ENCODE measurements around the gene CCDC14. TPM values are rescaled to one million over a fixed set of nuclear protein-coding genes. Genes with fewer than 3 reads are reported as not detected.

CCDC14 gene
- total and polyA plus RNA-seq, 7 experiments from 2014 or later, result 5.3 to 48.1 (median 32.0) TPM

- no peaks in the 10 kb centered on the region for H3K36me3 ChIP-seq (ENCODE audit: control insufficient read depth in 2 of 3, insufficient read depth in 3 of 3, low read length in 3 of 3)
- no peaks in the 10 kb centered on the region for H3K27me3 ChIP-seq (ENCODE audit: control insufficient read depth in 2 of 2, insufficient read depth in 2 of 2, low read length in 2 of 2)
- no peaks in the 10 kb centered on the region for H3K36me3 Mint-ChIP-seq
- peaks cover 0 to 7% (median 0%) of the 10 kb centered on the region in 11 donors for H3K9me3 Mint-ChIP-seq
- peaks cover 50 to 56% (median 55%) of the 10 kb centered on the region in 5 donors for H3K27me3 Mint-ChIP-seq
- intact Hi-C loops (cut with micrococcal nuclease), result loop anchor here in 1 of 2 donors (2.0 kb wide), 1 partner anchor 77 kb away; the partner anchor contains the start of gene CCDC14
- DNase-seq (no peak), ATAC-seq (no peak)
- H3K27ac ChIP-seq (ENCODE audit: low read depth, low read length), result no peak overlapping the region
- CTCF ChIA-PET, result no interaction called here
- peaks cover 5 to 18% (median 14%) of the 10 kb centered on the region in 7 donors for H3K4me1 Mint-ChIP-seq
- no peaks in the 10 kb centered on the region for H3K4me1 ChIP-seq (ENCODE audit: control insufficient read depth in 2 of 2, insufficient read depth in 2 of 2, low read length in 2 of 2)
- peak overlapping the region; percentile 3 to 72 (median 36) for H3K4me3 Mint-ChIP-seq
- POLR2A ChIA-PET, result no interaction called here
- H3K9me3 ChIP-seq (ENCODE audit: control insufficient read depth in 2 of 3, low read length in 3 of 3), result no peaks in the 10 kb centered on the region
- no peak overlapping the region for H3K4me3 ChIP-seq (ENCODE audit: low read length)
- no peak overlapping the region for H3K27ac Mint-ChIP-seq
These were observed 77.3 kb downstream of the CCDC14 start for GRCh38 chr3:123883701-123884202.

GRCh38 chr3:123883111-123883510, 77.9 kb downstream of the CCDC14 start:
- no peak for DNase-seq
- Histone ChIP-seq H3K4me3 (ENCODE audit: low read length) (no peak overlapping the region), H3K4me1 (ENCODE audit: control insufficient read depth in 2 of 2, insufficient read depth in 2 of 2, low read length in 2 of 2) (no peaks in the 10 kb centered on the region), H3K27ac (ENCODE audit: low read depth, low read length) (no peak overlapping the region), H3K36me3 (ENCODE audit: control insufficient read depth in 2 of 3, insufficient read depth in 3 of 3, low read length in 3 of 3) (no peaks in the 10 kb centered on the region), H3K9me3 (ENCODE audit: control insufficient read depth in 2 of 3, low read length in 3 of 3) (no peaks in the 10 kb centered on the region), H3K27me3 (ENCODE audit: control insufficient read depth in 2 of 2, insufficient read depth in 2 of 2, low read length in 2 of 2) (no peaks in the 10 kb centered on the region)
- CTCF ChIA-PET, result no interaction called here
- Mint-ChIP-seq H3K27me3 (peaks cover 43 to 55% (median 52%) of the 10 kb centered on the region in 5 donors), H3K9me3 (peaks cover 0 to 3% (median 0%) of the 10 kb centered on the region in 11 donors), H3K27ac (no peak overlapping the region), H3K4me1 (peaks cover 5 to 18% (median 14%) of the 10 kb centered on the region in 7 donors), H3K36me3 (no peaks in the 10 kb centered on the region), H3K4me3 (peak overlapping the region in 8 of 10 donors; percentile 3 to 72 (median 40))
- ATAC-seq, result no peak
- POLR2A ChIA-PET, result no interaction called here
- intact Hi-C loops (cut with micrococcal nuclease), result no loop called here

GRCh38 chr3:123881771-123882170, 79.3 kb downstream of the CCDC14 start:
- no peak overlapping the region for H3K27ac ChIP-seq (ENCODE audit: low read depth, low read length)
- Mint-ChIP-seq H3K4me1 (peaks cover 5 to 18% (median 14%) of the 10 kb centered on the region in 7 donors), H3K36me3 (no peaks in the 10 kb centered on the region), H3K9me3 (peaks cover 0 to 3% (median 0%) of the 10 kb centered on the region in 11 donors), H3K4me3 (no peak overlapping the region), H3K27me3 (peaks cover 41 to 50% (median 44%) of the 10 kb centered on the region in 5 donors), H3K27ac (no peak overlapping the region)
- H3K27me3 ChIP-seq (ENCODE audit: control insufficient read depth in 2 of 2, insufficient read depth in 2 of 2, low read length in 2 of 2), result no peaks in the 10 kb centered on the region
- no peaks in the 10 kb centered on the region for H3K9me3 ChIP-seq (ENCODE audit: control insufficient read depth in 2 of 3, low read length in 3 of 3)
- ChIA-PET CTCF (no interaction called here), POLR2A (no interaction called here)
- intact Hi-C loops (cut with micrococcal nuclease), result no loop called here
- H3K36me3 ChIP-seq (ENCODE audit: control insufficient read depth in 2 of 3, insufficient read depth in 3 of 3, low read length in 3 of 3), result no peaks in the 10 kb centered on the region
- DNase-seq, result no peak
- H3K4me1 ChIP-seq (ENCODE audit: control insufficient read depth in 2 of 2, insufficient read depth in 2 of 2, low read length in 2 of 2), result no peaks in the 10 kb centered on the region
- no peak for ATAC-seq
- H3K4me3 ChIP-seq (ENCODE audit: low read length), result no peak overlapping the region

- H3K9me3 ChIP-seq (ENCODE audit: control insufficient read depth in 2 of 3, low read length in 3 of 3), result no peaks in the 10 kb centered on the region
- Mint-ChIP-seq H3K36me3 (no peaks in the 10 kb centered on the region), H3K27ac (no peak overlapping the region), H3K27me3 (peaks cover 36 to 46% (median 41%) of the 10 kb centered on the region in 5 donors), H3K4me1 (peaks cover 5 to 18% (median 14%) of the 10 kb centered on the region in 7 donors), H3K4me3 (no peak overlapping the region), H3K9me3 (peaks cover 0 to 3% (median 0%) of the 10 kb centered on the region in 11 donors)
- intact Hi-C loops (cut with micrococcal nuclease), result no loop called here
- H3K27me3 ChIP-seq (ENCODE audit: control insufficient read depth in 2 of 2, insufficient read depth in 2 of 2, low read length in 2 of 2), result no peaks in the 10 kb centered on the region
- H3K27ac ChIP-seq (ENCODE audit: low read depth, low read length), result no peak overlapping the region
- CTCF ChIA-PET, result no interaction called here
- no peaks in the 10 kb centered on the region for H3K4me1 ChIP-seq (ENCODE audit: control insufficient read depth in 2 of 2, insufficient read depth in 2 of 2, low read length in 2 of 2)
- POLR2A ChIA-PET, result no interaction called here
- no peak for ATAC-seq
- no peak for DNase-seq
- no peak overlapping the region for H3K4me3 ChIP-seq (ENCODE audit: low read length)
- no peaks in the 10 kb centered on the region for H3K36me3 ChIP-seq (ENCODE audit: control insufficient read depth in 2 of 3, insufficient read depth in 3 of 3, low read length in 3 of 3)
These were observed 79.9 kb downstream of the CCDC14 start for GRCh38 chr3:123880998-123881561.

GRCh38 chr3:123878807-123879206, 82.2 kb downstream of the CCDC14 start:
- intact Hi-C loops (cut with micrococcal nuclease), result no loop called here
- peaks cover 31 to 45% (median 40%) of the 10 kb centered on the region in 5 donors for H3K27me3 Mint-ChIP-seq
- H3K4me3 ChIP-seq (ENCODE audit: low read length), result no peak overlapping the region
- peaks cover 5 to 14% (median 10%) of the 10 kb centered on the region in 7 donors for H3K4me1 Mint-ChIP-seq
- ChIA-PET POLR2A (no interaction called here), CTCF (no interaction called here)
- H3K27me3 ChIP-seq (ENCODE audit: control insufficient read depth in 2 of 2, insufficient read depth in 2 of 2, low read length in 2 of 2), result no peaks in the 10 kb centered on the region
- no peaks in the 10 kb centered on the region for H3K4me1 ChIP-seq (ENCODE audit: control insufficient read depth in 2 of 2, insufficient read depth in 2 of 2, low read length in 2 of 2)
- no peaks in the 10 kb centered on the region for H3K9me3 ChIP-seq (ENCODE audit: control insufficient read depth in 2 of 3, low read length in 3 of 3)
- DNase-seq, result no peak
- no peak overlapping the region for H3K27ac ChIP-seq (ENCODE audit: low read depth, low read length)
- H3K36me3 ChIP-seq (ENCODE audit: control insufficient read depth in 2 of 3, insufficient read depth in 3 of 3, low read length in 3 of 3), result no peaks in the 10 kb centered on the region
- H3K36me3 Mint-ChIP-seq, result no peaks in the 10 kb centered on the region
- ATAC-seq, result no peak
- no peak overlapping the region for H3K27ac Mint-ChIP-seq
- H3K4me3 Mint-ChIP-seq, result no peak overlapping the region
- peaks cover 0 to 3% (median 0%) of the 10 kb centered on the region in 11 donors for H3K9me3 Mint-ChIP-seq

GRCh38 chr3:123877965-123878364, 83.1 kb downstream of the CCDC14 start:
- H3K27me3 ChIP-seq (ENCODE audit: control insufficient read depth in 2 of 2, insufficient read depth in 2 of 2, low read length in 2 of 2), result no peaks in the 10 kb centered on the region
- DNase-seq, result no peak
- no peak overlapping the region for H3K27ac ChIP-seq (ENCODE audit: low read depth, low read length)
- CTCF ChIA-PET, result no interaction called here
- H3K4me1 ChIP-seq (ENCODE audit: control insufficient read depth in 2 of 2, insufficient read depth in 2 of 2, low read length in 2 of 2), result no peaks in the 10 kb centered on the region
- POLR2A ChIA-PET, result no interaction called here
- H3K27ac Mint-ChIP-seq, result no peak overlapping the region
- no peaks in the 10 kb centered on the region for H3K36me3 Mint-ChIP-seq
- no peak for ATAC-seq
- no peak overlapping the region for H3K4me3 ChIP-seq (ENCODE audit: low read length)
- H3K4me3 Mint-ChIP-seq, result no peak overlapping the region
- peaks cover 23 to 37% (median 36%) of the 10 kb centered on the region in 5 donors for H3K27me3 Mint-ChIP-seq
- intact Hi-C loops (cut with micrococcal nuclease), result no loop called here
- peaks cover 0 to 5% (median 3%) of the 10 kb centered on the region in 7 donors for H3K4me1 Mint-ChIP-seq
- no peaks in the 10 kb centered on the region for H3K9me3 ChIP-seq (ENCODE audit: control insufficient read depth in 2 of 3, low read length in 3 of 3)
- H3K36me3 ChIP-seq (ENCODE audit: control insufficient read depth in 2 of 3, insufficient read depth in 3 of 3, low read length in 3 of 3), result no peaks in the 10 kb centered on the region
- H3K9me3 Mint-ChIP-seq, result peaks cover 0 to 3% (median 0%) of the 10 kb centered on the region in 11 donors

- intact Hi-C loops (cut with micrococcal nuclease), result no loop called here
- DNase-seq, result no peak
- Mint-ChIP-seq H3K27ac (no peak overlapping the region), H3K9me3 (peaks cover 0 to 3% (median 0%) of the 10 kb centered on the region in 11 donors), H3K36me3 (no peaks in the 10 kb centered on the region), H3K4me1 (peaks cover 0 to under 1% (median 0%) of the 10 kb centered on the region in 7 donors), H3K4me3 (no peak overlapping the region), H3K27me3 (peaks cover 18 to 32% (median 31%) of the 10 kb centered on the region in 5 donors)
- Histone ChIP-seq H3K27ac (ENCODE audit: low read depth, low read length) (no peak overlapping the region), H3K4me1 (ENCODE audit: control insufficient read depth in 2 of 2, insufficient read depth in 2 of 2, low read length in 2 of 2) (no peaks in the 10 kb centered on the region), H3K9me3 (ENCODE audit: control insufficient read depth in 2 of 3, low read length in 3 of 3) (no peaks in the 10 kb centered on the region), H3K4me3 (ENCODE audit: low read length) (no peak overlapping the region), H3K27me3 (ENCODE audit: control insufficient read depth in 2 of 2, insufficient read depth in 2 of 2, low read length in 2 of 2) (no peaks in the 10 kb centered on the region), H3K36me3 (ENCODE audit: control insufficient read depth in 2 of 3, insufficient read depth in 3 of 3, low read length in 3 of 3) (no peaks in the 10 kb centered on the region)
- ATAC-seq, result no peak
- POLR2A ChIA-PET, result no interaction called here
- CTCF ChIA-PET, result no interaction called here
These were observed 83.6 kb downstream of the CCDC14 start for GRCh38 chr3:123877466-123877865.

All from naive thymus-derived CD4-positive, alpha-beta T cell (primary cell).